ENCODE data around the gene STAT1.
"Not testable (repeated sequence)": the region's sequence is repeated elsewhere in the genome, so short reads cannot be mapped to it uniquely, and the experiment has no call there.

STAT1 gene

DNA sequence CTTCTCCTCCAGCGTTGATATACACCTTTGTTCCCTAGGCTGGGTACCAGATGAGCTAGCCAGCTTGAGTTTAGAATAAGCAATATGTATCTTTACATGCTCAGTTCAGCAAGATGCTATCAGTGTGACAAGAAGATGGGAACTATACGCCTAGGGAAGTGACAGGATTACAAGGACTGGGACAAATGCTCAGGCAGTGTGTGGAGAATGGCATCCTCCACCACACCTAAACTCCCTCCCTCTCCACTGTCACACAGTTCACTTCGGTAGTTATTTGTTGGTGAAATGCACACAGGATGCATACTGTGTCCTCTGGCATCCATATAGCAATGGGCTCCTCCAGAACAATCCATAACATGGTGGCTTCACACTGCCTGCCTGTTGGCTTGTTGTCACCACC is 7.7 kb downstream of the STAT1 start:
- no peak for DNase-seq

- no peak for DNase-seq
These were observed 10.3 kb downstream of the STAT1 start for GRCh38 chr2:191003405-191004309.

DNA sequence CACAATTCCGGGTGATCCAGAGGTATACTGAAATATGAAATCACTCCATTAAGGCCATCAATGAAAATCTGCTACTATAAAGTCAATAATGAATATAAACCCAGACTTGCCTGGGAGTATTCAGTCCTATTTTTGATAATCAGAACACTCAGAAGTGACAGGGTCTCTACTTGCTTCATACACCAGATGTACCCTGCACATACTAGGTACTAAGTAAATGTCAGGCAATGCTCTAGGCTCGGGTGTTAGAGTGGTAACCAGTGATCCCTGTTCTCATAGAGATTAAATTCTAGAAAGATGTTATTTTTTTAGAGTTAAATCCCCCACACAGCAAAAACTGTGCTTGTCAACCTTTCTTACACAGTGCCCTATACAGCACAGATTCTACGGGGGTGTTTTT is 12.3 kb downstream of the STAT1 start:
- no peak for DNase-seq

- DNase-seq, result no peak
These were observed 12.9 kb downstream of the STAT1 start for GRCh38 chr2:191001032-191001431.

DNA sequence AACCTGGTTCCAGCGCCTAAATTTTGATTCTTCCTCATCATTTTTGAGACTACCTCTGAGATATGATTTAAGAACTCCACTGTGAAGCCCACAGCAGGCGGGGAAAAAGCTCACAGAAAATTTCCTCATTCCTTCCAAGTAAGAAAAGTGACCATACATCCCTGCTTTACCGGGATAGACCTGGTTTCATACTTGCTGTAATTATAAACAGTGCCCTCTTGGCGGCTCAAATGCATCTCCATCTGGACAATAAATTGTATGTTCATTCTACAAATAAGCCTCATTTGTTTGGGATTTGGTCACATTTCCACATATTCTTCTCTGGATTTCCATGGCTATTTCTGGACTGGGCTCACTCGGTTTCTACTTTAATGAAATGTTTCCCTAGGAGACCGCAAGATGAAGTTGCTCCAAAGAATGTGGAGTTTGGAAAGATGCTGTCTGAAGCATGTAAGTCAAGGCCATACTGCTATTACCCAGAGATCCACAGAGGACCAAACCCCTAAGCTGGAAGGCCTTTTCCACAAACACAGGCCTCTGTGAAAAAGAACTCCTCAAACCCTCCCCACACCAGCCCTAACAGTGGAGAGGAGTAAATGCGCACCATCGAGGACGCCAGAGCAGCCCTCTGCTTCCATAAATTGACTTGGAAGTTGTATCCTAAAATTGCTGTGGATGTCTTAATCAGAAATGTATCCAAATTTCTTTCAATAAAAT is 13.9 kb downstream of the STAT1 start:
- DNase-seq, result no peak

DNA sequence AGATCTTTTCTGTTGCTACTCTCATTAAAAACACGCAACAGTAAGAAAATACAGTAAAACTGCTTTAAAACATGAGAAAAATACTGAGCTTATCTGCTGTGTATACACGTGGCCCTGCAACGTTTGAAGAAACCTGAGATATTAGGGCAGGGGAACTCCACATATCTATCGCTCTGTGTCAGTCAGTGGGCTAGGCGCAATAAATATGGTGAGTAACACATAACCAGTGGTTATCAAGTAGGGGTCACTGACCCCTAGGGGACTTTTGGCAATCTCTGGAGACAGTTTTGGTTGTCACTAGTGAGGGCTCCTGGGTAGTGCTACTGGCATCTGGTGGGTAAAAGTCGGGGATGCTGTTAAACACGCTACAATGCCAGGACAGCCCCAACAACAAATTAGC is 14.9 kb downstream of the STAT1 start:
- no peak for DNase-seq

DNA sequence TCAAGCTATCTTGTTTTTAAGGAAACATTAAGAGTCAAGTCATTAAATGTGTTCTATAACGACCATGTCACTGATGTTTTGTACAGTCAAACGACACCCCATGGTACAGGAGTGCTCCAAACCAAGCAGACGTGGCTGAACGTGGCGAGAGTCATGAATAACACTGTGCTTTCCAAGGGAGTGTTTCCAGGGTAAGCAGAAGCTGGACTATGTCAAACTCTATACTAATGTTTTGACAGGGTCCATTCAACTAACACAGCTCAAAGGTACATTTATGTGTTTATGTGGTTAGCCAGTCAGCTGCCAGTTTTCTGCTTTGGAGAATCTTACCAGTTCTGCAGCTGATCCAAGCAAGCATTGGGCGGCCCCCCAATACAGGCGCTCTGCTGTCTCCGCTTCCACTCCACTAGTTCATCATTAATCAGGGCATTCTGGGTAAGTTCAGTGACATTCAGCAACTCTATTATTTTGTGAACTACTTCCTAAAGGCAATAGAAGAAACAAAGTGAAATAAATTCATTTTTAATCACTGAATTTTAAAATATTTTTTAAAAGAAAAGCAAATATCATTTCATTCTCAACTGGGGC is 16.4 kb downstream of the STAT1 start:
- DNase-seq, result no peak

GRCh38 chr2:190996947-190997346 is 17.0 kb downstream of the STAT1 start:
- DNase-seq, result no peak

DNA sequence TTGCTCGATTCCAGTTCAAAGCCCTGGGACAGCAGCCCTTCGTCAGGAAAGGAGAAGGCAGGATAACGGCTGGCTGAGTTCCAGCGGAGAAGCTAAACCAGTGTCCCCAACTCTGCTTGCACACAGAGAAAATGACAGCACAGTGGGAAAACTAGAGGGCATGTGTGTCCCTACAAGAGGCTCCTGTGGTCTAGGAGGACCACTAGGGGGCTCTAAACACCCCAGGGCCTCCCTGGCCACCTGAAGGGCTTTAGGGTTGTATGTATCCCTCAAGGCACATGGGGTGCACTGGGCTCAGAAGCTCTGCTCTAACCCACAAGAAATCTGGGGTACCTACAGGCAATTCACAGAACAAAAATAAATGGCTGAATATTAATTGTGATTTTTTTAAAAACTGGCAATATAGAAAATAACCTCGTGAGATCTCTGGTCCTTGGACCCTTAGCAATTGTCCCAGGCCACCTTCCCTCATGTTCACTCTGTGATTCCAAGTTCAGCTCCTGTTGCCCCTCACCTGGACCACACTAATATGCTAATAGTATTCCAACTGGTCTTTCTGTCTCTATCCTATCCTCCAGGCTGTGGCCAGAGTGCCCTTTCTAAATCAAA is 17.5 kb downstream of the STAT1 start:
- peak; percentile 55 for DNase-seq

- not testable (repeated sequence) for DNase-seq
These were observed 18.7 kb downstream of the STAT1 start for GRCh38 chr2:190995315-190995714.

GRCh38 chr2:190994148-190994547 is 19.8 kb downstream of the STAT1 start:
- DNase-seq, result no peak

DNA sequence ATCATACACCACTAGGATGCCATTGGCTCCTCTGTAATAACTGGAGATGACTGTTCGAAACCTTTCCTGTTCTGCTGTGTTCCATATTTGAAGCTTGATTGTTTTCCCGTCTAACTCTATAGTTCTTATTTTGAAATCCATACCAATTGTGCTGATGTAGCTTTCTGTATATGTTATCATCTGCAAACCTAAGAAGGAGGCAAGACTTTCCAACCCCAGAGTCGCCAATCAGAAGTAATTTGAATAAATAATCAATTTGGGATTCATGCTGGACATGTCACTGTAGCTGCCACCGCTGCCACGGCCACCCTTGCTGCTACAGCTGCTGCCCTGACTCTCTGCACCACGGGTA is 20.7 kb downstream of the STAT1 start:
- no peak for DNase-seq

GRCh38 chr2:190990132-190990531 is 23.8 kb downstream of the STAT1 start:
- no peak for DNase-seq

DNA sequence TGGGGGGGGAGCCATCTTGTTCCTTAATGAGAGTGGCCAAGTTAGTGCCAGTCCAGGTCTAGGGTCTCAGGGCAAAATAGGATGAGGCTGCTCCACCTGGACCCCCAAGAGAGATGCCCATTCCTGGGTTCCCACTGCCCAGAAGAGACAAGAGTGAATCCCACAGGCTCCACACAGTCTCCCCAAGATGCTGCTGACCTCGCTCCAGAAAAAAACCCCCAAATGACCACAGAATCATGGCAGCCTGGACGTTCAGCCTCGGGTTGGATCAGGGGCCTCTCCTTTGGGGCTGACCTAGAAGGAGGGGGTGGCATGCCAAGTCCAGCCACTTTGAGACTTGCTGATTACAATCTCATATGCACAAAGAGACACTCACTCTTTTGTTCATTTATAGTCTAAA is 25.1 kb downstream of the STAT1 start:
- no peak for DNase-seq

DNA sequence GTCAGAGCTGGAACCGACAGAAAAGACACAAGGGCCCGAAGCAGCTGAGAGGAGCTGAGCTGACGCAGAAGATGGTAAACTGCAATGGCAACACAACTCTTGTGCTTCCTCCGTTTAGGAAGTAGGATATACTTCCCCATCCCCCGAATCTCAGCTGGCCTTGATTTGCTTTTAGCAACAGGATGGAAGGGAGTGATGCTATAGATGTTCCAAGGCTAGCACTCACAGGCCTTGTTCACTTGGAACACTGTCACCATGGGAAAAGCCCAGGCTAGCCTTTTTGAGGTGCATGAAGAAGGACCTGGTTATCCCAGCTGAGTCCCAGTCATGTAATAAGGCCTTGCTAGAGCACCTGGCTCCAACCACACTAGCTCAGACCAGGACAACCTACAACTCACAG is 26.0 kb downstream of the STAT1 start:
- no peak for DNase-seq

DNA sequence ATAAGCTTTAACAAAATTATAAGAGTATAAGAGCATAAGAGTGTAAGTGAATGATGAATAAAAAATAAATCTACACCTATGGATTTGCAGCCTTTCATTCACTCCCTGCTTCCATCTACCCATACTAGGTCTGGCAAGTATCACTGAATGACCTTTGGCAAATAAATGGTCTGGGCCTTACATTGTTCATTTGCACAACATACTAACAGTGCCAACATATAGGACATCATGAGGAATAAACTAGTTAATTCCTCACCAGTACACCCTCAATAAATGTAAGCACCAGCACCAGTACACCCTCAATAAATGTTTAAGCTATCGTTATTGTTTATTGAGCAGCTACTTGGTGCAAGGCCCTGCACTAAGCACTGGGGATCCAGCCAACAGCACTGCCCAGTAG is 26.9 kb downstream of the STAT1 start:
- no peak for DNase-seq

- DNase-seq, result no peak
These were observed 27.6 kb downstream of the STAT1 start for GRCh38 chr2:190986221-190986953.

GRCh38 chr2:190984595-190984994 is 29.4 kb downstream of the STAT1 start:
- DNase-seq, result no peak

DNA sequence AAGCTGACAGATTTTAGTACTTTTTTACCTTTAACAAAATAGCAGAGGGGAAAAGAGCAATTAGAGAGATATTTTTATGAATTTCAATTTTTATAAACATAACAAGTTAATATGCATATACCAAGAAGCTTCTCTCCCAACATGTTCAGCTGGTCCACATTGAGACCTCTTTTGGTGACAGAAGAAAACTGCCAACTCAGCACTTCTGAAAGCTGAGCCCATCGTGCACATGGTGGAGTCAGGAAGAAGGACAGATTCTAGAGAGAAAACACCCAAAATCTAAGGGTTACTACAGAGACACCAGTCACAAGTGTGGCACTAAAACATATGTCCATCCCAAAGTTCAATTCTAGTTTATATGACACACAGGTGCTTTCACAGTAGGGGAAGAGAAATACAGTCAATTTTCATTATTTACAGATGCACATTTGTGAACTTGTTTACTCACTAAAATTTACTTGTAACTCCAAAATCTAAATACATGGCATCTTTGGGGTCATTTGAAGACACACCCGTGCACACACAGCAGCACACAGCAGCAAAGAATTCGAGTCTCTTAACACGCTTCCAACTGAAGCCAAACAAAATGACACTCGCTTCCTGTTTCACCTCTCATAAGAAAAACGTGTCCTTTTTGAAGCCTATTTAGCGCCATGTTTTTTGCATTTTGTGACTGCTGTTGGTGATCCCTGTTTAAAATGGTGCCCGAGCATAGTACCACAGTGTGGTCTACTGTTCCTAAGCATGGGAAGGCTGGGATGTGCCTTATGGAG is 31.5 kb downstream of the STAT1 start:
- no peak for DNase-seq

DNA sequence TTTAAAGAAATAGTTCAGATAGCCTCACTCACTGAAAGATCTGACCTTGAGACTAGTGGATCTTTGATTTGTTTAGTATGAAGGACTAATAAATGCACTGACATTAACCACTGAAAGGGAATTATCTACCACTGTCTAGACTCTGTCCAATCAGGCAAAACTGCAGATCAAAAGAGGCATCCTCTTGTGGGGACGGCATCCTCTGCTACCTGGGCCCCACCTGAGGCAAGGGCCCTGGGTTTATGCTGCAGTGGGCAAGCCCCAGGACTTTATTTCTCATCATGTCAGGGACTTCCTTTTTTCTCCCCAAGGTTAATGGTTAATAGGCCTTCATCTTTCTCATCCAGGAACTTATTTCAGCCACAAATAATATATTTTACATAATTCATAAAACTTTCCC is 32.2 kb downstream of the STAT1 start:
- no peak for DNase-seq

DNA sequence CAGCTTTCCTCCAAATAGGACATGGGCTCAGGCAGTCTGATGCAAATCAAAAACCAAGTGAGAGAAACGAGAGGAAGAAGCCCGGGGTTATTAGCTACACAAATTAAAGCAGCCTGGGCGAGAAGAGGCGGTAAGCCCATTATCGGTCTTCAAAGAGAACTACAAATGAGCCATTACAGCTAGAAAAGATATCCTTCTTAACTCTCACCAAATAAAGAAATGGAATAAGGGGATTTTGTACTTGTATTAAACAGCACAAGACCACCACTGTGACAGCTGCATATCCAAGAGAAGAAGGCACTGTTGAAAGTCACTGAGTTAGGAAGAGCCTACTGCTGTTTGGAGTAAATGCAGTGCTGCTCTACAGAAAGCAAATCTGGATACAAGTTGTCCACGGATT is 32.6 kb downstream of the STAT1 start:
- DNase-seq, result no peak

DNA sequence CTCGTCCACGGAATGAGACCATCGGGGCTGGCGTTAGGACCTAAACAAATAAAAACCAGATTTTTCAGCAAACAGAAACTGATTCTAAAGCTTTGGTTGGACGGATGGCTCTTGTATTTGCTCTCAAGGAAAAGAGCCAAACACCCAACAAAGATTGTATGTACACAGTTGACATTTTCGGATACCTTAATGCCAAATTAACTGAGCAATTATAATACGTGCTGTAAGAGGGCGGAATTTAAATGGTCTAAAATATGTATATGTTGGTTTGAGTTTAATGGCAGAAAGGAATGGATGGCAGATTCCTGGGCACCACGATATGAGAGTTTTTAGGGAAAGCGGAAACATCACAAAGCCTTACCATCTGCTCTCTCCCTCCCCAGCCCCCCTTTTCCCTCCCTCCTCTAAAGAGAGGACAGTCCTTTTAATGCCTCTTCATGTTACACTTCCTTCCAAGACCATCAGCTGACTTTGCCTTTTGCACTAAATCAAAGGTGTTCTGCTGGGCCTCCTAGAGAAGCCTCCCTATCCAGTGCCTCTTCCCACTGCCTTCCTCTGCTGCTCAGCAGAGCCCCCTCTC is 33.3 kb downstream of the STAT1 start:
- DNase-seq, result no peak
